Measurements from ENCODE around the gene WDR38.

The WDR38 gene

DNA sequence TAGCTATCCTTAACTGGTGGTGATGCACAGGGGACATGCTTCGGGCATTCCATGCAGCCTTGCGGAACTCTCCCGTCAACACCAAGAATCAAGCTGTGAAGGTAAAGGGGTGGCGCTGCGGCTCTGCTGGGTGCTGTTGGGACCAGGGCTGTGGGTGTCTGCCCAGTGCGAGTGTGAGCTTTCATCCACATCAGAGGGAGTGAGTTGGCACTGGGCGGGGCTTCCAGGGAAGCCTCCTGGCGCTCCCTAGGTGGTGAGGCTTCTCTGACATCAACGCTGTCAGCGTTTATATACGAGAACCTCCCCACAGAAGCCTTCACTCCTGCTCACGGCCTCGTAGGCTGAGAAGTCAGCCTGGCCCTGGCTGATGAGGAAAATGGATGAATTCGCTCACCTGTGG, 20.4 kb downstream of the WDR38 start:
- no peak overlapping the region for H3K4me2 ChIP-seq (ENCODE audit: low read length)
- no peak overlapping the region for H3K23ac ChIP-seq (ENCODE audit: low read length)
- no peaks in the 10 kb centered on the region for H3K27me3 ChIP-seq (ENCODE audit: insufficient read depth, low read length, poor library complexity)
- no peak overlapping the region for H4K8ac ChIP-seq (ENCODE audit: low read depth, low read length)
- no peak overlapping the region for H2AK5ac ChIP-seq (ENCODE audit: low read length)
- no peak overlapping the region for H2BK120ac ChIP-seq (ENCODE audit: low read depth, low read length)
- H3K36me3 ChIP-seq (ENCODE audit: control insufficient read depth, insufficient read depth, low read length): peaks cover 17% of the 10 kb centered on the region
- H3K56ac ChIP-seq (ENCODE audit: low read length): no peak overlapping the region
- H2BK15ac ChIP-seq (replicated peaks; ENCODE audit: low read depth): no peak overlapping the region
- no peak overlapping the region for H3K9ac ChIP-seq (ENCODE audit: low read length)
- H3K4ac ChIP-seq (ENCODE audit: low read depth, low read length): no peak overlapping the region
- WGBS (ENCODE audit: extremely low coverage, insufficient coverage, low lambda C conversion rate): no CpG with 5 or more reads among the region's 14 CpGs
- no peak for DNase-seq
- no peak overlapping the region for H3K27ac ChIP-seq (ENCODE audit: low read depth, low read length)
- H3K18ac ChIP-seq (ENCODE audit: low read length): no peak overlapping the region
- peaks cover 56% of the 10 kb centered on the region for H3K79me2 ChIP-seq (ENCODE audit: control insufficient read depth, insufficient read depth, low read length)
- no peak overlapping the region for H3K4me3 ChIP-seq (ENCODE audit: low read length)
- peaks cover 3% of the 10 kb centered on the region for H3K4me1 ChIP-seq (ENCODE audit: control insufficient read depth, low read depth, low read length)
- H4K5ac ChIP-seq (ENCODE audit: low read length): no peak overlapping the region
- H2BK5ac ChIP-seq (ENCODE audit: low read length): no peak overlapping the region
- peaks cover 22% of the 10 kb centered on the region for H3K79me1 ChIP-seq (ENCODE audit: low read length)

DNA sequence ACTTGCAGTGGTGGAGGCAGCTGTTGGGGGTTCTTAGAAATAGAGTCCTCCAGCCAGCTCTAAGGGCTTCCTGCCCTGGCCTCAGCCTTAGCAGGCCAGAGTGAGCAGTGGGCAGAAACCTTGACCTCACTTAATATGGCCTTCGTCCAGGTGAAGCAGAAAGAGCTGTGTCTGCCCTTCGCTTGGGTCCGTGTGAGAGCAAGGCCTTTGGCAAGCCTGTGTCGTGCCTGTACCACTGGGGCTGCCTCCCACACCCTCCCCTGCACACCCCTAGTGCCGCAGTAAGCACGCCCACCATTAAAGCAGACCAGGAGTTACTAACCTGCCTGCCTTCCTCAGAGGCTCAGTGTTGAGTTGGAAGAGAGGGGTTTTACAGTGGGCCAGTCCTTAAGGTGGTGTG, 22.2 kb downstream of the WDR38 start:
- WGBS (ENCODE audit: extremely low coverage, insufficient coverage, low lambda C conversion rate): no CpG with 5 or more reads among the region's 6 CpGs

DNA sequence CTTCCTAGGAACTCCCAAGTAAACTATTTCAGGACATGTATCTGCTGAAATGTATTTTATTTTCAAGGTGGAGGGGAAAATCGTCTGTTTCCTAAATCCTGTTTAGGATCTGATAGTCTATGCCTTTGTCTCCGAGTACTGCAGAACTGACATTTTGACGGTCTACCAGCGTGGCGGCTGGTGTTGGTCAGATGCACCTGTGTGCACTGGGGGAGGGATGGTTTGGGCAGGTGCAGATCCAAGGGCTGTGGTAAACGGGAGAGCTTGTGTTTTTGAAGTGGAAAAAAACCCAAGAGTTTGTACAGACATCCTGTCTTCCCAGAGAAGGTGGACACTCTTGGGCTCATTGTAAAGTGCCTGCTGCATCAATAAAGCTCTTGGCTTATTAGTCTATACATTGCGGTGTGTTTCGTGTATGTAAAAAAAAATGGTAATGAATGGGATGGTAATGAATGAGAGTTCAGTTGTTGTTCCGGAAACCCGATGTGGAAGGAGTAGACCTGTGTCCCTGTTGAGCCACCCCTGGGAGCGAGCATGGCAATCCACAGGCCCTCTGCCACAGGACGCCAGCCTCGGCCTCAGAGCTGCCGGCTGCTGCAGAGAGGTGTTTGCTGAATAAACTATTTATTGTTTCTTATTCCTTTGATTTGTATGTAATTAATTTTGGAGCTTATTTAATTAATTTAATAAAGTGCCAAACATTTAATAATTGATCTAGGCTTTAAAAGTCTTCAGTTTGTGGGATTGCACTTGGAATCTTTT, 23.9 kb downstream of the WDR38 start:
- peaks cover 17% of the 10 kb centered on the region for H3K36me3 ChIP-seq (ENCODE audit: control insufficient read depth, insufficient read depth, low read length)
- peaks cover 18% of the 10 kb centered on the region for H3K79me1 ChIP-seq (ENCODE audit: low read length)
- H3K23ac ChIP-seq (ENCODE audit: low read length): no peak overlapping the region
- peaks cover 2% of the 10 kb centered on the region for H3K4me1 ChIP-seq (ENCODE audit: control insufficient read depth, low read depth, low read length)
- DNase-seq: no peak
- H4K5ac ChIP-seq (ENCODE audit: low read length): no peak overlapping the region
- H3K18ac ChIP-seq (ENCODE audit: low read length): no peak overlapping the region
- H2AK5ac ChIP-seq (ENCODE audit: low read length): no peak overlapping the region
- 100% methylated on average over 4 of the region's 14 CpGs for WGBS (ENCODE audit: extremely low coverage, insufficient coverage, low lambda C conversion rate)
- no peak overlapping the region for H2BK15ac ChIP-seq (replicated peaks; ENCODE audit: low read depth)
- H3K56ac ChIP-seq (ENCODE audit: low read length): no peak overlapping the region
- H3K9ac ChIP-seq (ENCODE audit: low read length): no peak overlapping the region
- H4K8ac ChIP-seq (ENCODE audit: low read depth, low read length): no peak overlapping the region
- peaks cover 25% of the 10 kb centered on the region for H3K79me2 ChIP-seq (ENCODE audit: control insufficient read depth, insufficient read depth, low read length)
- H3K27me3 ChIP-seq (ENCODE audit: insufficient read depth, low read length, poor library complexity): no peaks in the 10 kb centered on the region
- no peak overlapping the region for H3K4ac ChIP-seq (ENCODE audit: low read depth, low read length)
- H3K27ac ChIP-seq (ENCODE audit: low read depth, low read length): no peak overlapping the region
- no peak overlapping the region for H3K4me3 ChIP-seq (ENCODE audit: low read length)
- H3K4me2 ChIP-seq (ENCODE audit: low read length): no peak overlapping the region
- H2BK5ac ChIP-seq (ENCODE audit: low read length): no peak overlapping the region
- no peak overlapping the region for H2BK120ac ChIP-seq (ENCODE audit: low read depth, low read length)

More for the DNA sequence above, 22.2 kb downstream of the WDR38 start:
- no peak overlapping the region for H3K9ac ChIP-seq (ENCODE audit: low read length)
- peaks cover 3% of the 10 kb centered on the region for H3K4me1 ChIP-seq (ENCODE audit: control insufficient read depth, low read depth, low read length)
- H3K4me3 ChIP-seq (ENCODE audit: low read length): no peak overlapping the region
- no peak for DNase-seq
- no peak overlapping the region for H3K4ac ChIP-seq (ENCODE audit: low read depth, low read length)
- no peak overlapping the region for H2BK15ac ChIP-seq (replicated peaks; ENCODE audit: low read depth)
- H3K36me3 ChIP-seq (ENCODE audit: control insufficient read depth, insufficient read depth, low read length): peaks cover 17% of the 10 kb centered on the region
- no peak overlapping the region for H3K27ac ChIP-seq (ENCODE audit: low read depth, low read length)
- H4K5ac ChIP-seq (ENCODE audit: low read length): no peak overlapping the region
- H2BK5ac ChIP-seq (ENCODE audit: low read length): no peak overlapping the region
- peaks cover 42% of the 10 kb centered on the region for H3K79me2 ChIP-seq (ENCODE audit: control insufficient read depth, insufficient read depth, low read length)
- H3K56ac ChIP-seq (ENCODE audit: low read length): no peak overlapping the region
- H4K8ac ChIP-seq (ENCODE audit: low read depth, low read length): no peak overlapping the region
- H3K23ac ChIP-seq (ENCODE audit: low read length): no peak overlapping the region
- peaks cover 22% of the 10 kb centered on the region for H3K79me1 ChIP-seq (ENCODE audit: low read length)
- no peak overlapping the region for H3K4me2 ChIP-seq (ENCODE audit: low read length)
- H2AK5ac ChIP-seq (ENCODE audit: low read length): no peak overlapping the region
- no peak overlapping the region for H3K18ac ChIP-seq (ENCODE audit: low read length)
- H2BK120ac ChIP-seq (ENCODE audit: low read depth, low read length): no peak overlapping the region
- H3K27me3 ChIP-seq (ENCODE audit: insufficient read depth, low read length, poor library complexity): no peaks in the 10 kb centered on the region

DNA sequence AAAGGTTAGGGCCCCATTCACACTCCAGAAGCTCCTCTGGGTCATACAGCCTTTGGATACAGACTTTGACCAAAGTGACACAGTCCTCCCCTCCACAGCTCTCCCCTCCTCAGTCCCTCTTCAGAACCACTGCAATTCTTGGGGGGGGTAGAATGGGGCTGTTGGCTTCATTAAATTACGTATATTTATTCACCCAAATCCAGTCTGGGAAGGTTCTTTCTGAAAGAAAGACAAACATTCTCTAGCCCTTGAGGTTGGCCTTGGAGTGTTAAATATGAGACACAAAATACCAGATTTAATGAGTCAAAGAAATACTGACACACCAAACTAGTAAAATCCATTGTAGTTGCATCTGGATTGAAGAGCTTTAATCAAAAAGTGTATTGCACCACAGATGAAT, 24.8 kb downstream of the WDR38 start:
- Histone ChIP-seq H3K23ac (ENCODE audit: low read length) (no peak overlapping the region), H2BK15ac (replicated peaks; ENCODE audit: low read depth) (no peak overlapping the region), H3K27ac (ENCODE audit: low read depth, low read length) (no peak overlapping the region), H3K56ac (ENCODE audit: low read length) (no peak overlapping the region), H3K27me3 (ENCODE audit: insufficient read depth, low read length, poor library complexity) (no peaks in the 10 kb centered on the region), H3K18ac (ENCODE audit: low read length) (no peak overlapping the region), H3K79me2 (ENCODE audit: control insufficient read depth, insufficient read depth, low read length) (peaks cover 18% of the 10 kb centered on the region), H2AK5ac (ENCODE audit: low read length) (no peak overlapping the region), H3K4me3 (ENCODE audit: low read length) (no peak overlapping the region), H3K36me3 (ENCODE audit: control insufficient read depth, insufficient read depth, low read length) (peaks cover 15% of the 10 kb centered on the region), H2BK120ac (ENCODE audit: low read depth, low read length) (no peak overlapping the region), H3K4me1 (ENCODE audit: control insufficient read depth, low read depth, low read length) (peaks cover 2% of the 10 kb centered on the region), H3K4ac (ENCODE audit: low read depth, low read length) (no peak overlapping the region), H4K8ac (ENCODE audit: low read depth, low read length) (no peak overlapping the region), H3K79me1 (ENCODE audit: low read length) (peaks cover 14% of the 10 kb centered on the region), H3K9ac (ENCODE audit: low read length) (no peak overlapping the region), H3K4me2 (ENCODE audit: low read length) (no peak overlapping the region), H2BK5ac (ENCODE audit: low read length) (no peak overlapping the region), H4K5ac (ENCODE audit: low read length) (no peak overlapping the region)
- WGBS (ENCODE audit: extremely low coverage, insufficient coverage, low lambda C conversion rate): no CpG with 5 or more reads among the region's 1 CpG
- no peak for DNase-seq

DNA sequence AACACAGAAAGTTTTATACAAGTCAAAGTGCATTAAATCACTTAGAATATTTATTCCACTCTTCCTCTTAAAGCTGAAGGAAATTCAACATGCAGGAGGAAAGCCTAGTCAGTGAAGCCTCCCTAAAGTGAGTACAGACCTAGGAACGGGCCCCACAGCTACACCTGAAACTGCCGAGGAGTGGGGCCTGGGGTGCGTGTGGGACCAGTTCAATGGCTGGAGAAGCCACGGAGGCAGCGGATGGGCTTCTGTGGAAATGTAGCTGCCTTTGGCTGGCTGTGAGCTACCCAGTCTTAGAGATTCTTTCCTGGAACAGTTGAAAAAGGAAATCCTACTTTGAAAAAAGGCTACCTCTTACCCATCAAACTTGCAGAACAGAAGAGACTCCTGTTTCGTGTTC, 25.3 kb downstream of the WDR38 start:
- no peaks in the 10 kb centered on the region for H3K27me3 ChIP-seq (ENCODE audit: insufficient read depth, low read length, poor library complexity)
- no peak overlapping the region for H3K27ac ChIP-seq (ENCODE audit: low read depth, low read length)
- H3K4me3 ChIP-seq (ENCODE audit: low read length): no peak overlapping the region
- no peak overlapping the region for H3K56ac ChIP-seq (ENCODE audit: low read length)
- no peak overlapping the region for H2BK120ac ChIP-seq (ENCODE audit: low read depth, low read length)
- DNase-seq: no peak
- H3K4ac ChIP-seq (ENCODE audit: low read depth, low read length): no peak overlapping the region
- H4K8ac ChIP-seq (ENCODE audit: low read depth, low read length): no peak overlapping the region
- H3K9ac ChIP-seq (ENCODE audit: low read length): no peak overlapping the region
- H3K4me2 ChIP-seq (ENCODE audit: low read length): no peak overlapping the region
- no peak overlapping the region for H3K23ac ChIP-seq (ENCODE audit: low read length)
- peaks cover 2% of the 10 kb centered on the region for H3K4me1 ChIP-seq (ENCODE audit: control insufficient read depth, low read depth, low read length)
- H2BK15ac ChIP-seq (replicated peaks; ENCODE audit: low read depth): no peak overlapping the region
- no peak overlapping the region for H2AK5ac ChIP-seq (ENCODE audit: low read length)
- H3K18ac ChIP-seq (ENCODE audit: low read length): no peak overlapping the region
- H3K79me2 ChIP-seq (ENCODE audit: control insufficient read depth, insufficient read depth, low read length): peaks cover 13% of the 10 kb centered on the region
- H4K5ac ChIP-seq (ENCODE audit: low read length): no peak overlapping the region
- H2BK5ac ChIP-seq (ENCODE audit: low read length): no peak overlapping the region
- H3K36me3 ChIP-seq (ENCODE audit: control insufficient read depth, insufficient read depth, low read length): peaks cover 13% of the 10 kb centered on the region
- WGBS (ENCODE audit: extremely low coverage, insufficient coverage, low lambda C conversion rate): no CpG with 5 or more reads among the region's 6 CpGs
- peaks cover 10% of the 10 kb centered on the region for H3K79me1 ChIP-seq (ENCODE audit: low read length)

DNA sequence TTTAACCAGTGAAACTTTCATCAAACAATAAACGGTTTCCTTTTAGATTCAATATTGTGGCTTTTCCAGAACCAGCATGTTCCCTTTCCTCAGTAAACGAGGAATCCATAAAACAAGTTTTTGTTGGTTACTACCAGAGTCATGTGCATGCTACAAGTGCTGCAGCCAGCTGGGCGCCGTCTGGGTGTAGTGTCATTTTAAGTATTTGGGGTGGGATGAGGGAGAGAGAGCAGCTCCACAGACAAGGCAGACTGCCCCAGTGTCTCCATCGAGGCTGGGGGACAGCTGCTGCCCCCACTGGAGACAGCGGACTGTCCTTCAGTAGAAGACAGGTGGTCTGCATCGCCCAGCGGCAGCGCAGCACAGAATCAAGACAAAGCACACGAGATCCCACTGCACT, 26.0 kb downstream of the WDR38 start:
- Histone ChIP-seq H2BK120ac (ENCODE audit: low read depth, low read length) (no peak overlapping the region), H3K56ac (ENCODE audit: low read length) (no peak overlapping the region), H4K8ac (ENCODE audit: low read depth, low read length) (no peak overlapping the region), H4K5ac (ENCODE audit: low read length) (no peak overlapping the region), H2AK5ac (ENCODE audit: low read length) (no peak overlapping the region), H3K4me2 (ENCODE audit: low read length) (no peak overlapping the region), H2BK15ac (replicated peaks; ENCODE audit: low read depth) (no peak overlapping the region), H3K4me3 (ENCODE audit: low read length) (no peak overlapping the region), H3K27me3 (ENCODE audit: insufficient read depth, low read length, poor library complexity) (no peaks in the 10 kb centered on the region), H2BK5ac (ENCODE audit: low read length) (no peak overlapping the region), H3K27ac (ENCODE audit: low read depth, low read length) (no peak overlapping the region), H3K79me2 (ENCODE audit: control insufficient read depth, insufficient read depth, low read length) (peaks cover 6% of the 10 kb centered on the region), H3K36me3 (ENCODE audit: control insufficient read depth, insufficient read depth, low read length) (peaks cover 12% of the 10 kb centered on the region), H3K79me1 (ENCODE audit: low read length) (peaks cover 7% of the 10 kb centered on the region), H3K23ac (ENCODE audit: low read length) (no peak overlapping the region), H3K9ac (ENCODE audit: low read length) (no peak overlapping the region), H3K4me1 (ENCODE audit: control insufficient read depth, low read depth, low read length) (peaks cover 2% of the 10 kb centered on the region), H3K4ac (ENCODE audit: low read depth, low read length) (no peak overlapping the region), H3K18ac (ENCODE audit: low read length) (no peak overlapping the region)
- no peak for DNase-seq
- WGBS (ENCODE audit: extremely low coverage, insufficient coverage, low lambda C conversion rate): no CpG with 5 or more reads among the region's 10 CpGs

All from mesendoderm (in vitro differentiated cells).